B cell (primary cell): ENCODE results near the gene TRIM43B. TPM values are rescaled to one million over a fixed set of nuclear protein-coding genes. Genes with fewer than 3 reads are reported as not detected.
"Not testable (repeated sequence)": the region's sequence is repeated elsewhere in the genome, so short reads cannot be mapped to it uniquely, and the experiment has no call there.

Experiments
- ATAC-seq: fragments of 200-7000 bp; cut with Tn5 transposase; one replicate; pipeline ENCODE4 v1.10.0; 2021; ENCODE audit warnings: low read depth, mild to moderate bottlenecking, moderate number of reproducible peaks, moderate library complexity
- CTCF ChIA-PET: fragments of 350-600 bp; sonication (Branson Sonifier 250); formaldehyde crosslinking; loops from one replicate; lab custom pipeline; 2021; ENCODE audit warnings: antibody characterized with exemption, inconsistent platforms; lab: Charles Lee
- POLR2A ChIA-PET: fragments of 350-600 bp; sonication (Branson Sonifier 250); formaldehyde crosslinking; loops from one replicate; lab custom pipeline; 2021; ENCODE audit warnings: antibody characterized with exemption; lab: Charles Lee
- DNase-seq: peaks from one replicate; pipeline ENCODE4 v3.0.0; 2013
- H2AFZ ChIP-seq: 2 replicates; pipeline ENCODE4 v1.6.1; 2012; ENCODE audit warnings: mild to moderate bottlenecking, low read depth, low read length; ENCODE audit not compliant: insufficient read depth, poor library complexity, severe bottlenecking
- H3K27ac ChIP-seq, 2 donors: 1 replicate in 1 of 2; 2 replicates in 1 of 2; pipeline ENCODE4 v1.5.1; 2012 to 2013; ENCODE audit warnings: low read length in 2 of 2, mild to moderate bottlenecking in 2 of 2, moderate library complexity in 1 of 2
- H3K27me3 ChIP-seq, 4 experiments: fragments of 200-600 bp in 1 of 4; sonication (generic) in 1 of 4; replicated peaks in 1 of 4; 1 replicate in 2 of 4; 2 replicates in 2 of 4; pipeline versions ENCODE4 v1.6.1 to v1.7.0; 2013 to 2016; ENCODE audit warnings: low read length in 3 of 4, mild to moderate bottlenecking in 2 of 4, mixed read lengths in 1 of 4, moderate library complexity in 1 of 4; ENCODE audit not compliant: insufficient read depth in 4 of 4, control insufficient read depth in 3 of 4; ENCODE audit errors: control extremely low read depth in 1 of 4
- H3K36me3 ChIP-seq, 2 experiments: replicated peaks in 1 of 2; 1 replicate in 1 of 2; 2 replicates in 1 of 2; pipeline versions ENCODE4 v1.6.1 to v1.7.1; 2013; ENCODE audit warnings: low read length in 1 of 2; ENCODE audit not compliant: insufficient read depth in 2 of 2, control insufficient read depth in 1 of 2; ENCODE audit errors: control extremely low read depth in 1 of 2, extremely low read depth in 1 of 2
- H3K4me1 ChIP-seq, 2 donors: fragments of 200-600 bp in 1 of 2; sonication (generic) in 1 of 2; 1 replicate in 1 of 2; 2 replicates in 1 of 2; pipeline versions ENCODE4 v1.5.1 to v1.6.1; 2013 to 2017; ENCODE audit warnings: low read length in 2 of 2; ENCODE audit not compliant: control insufficient read depth in 2 of 2, insufficient read depth in 2 of 2
- H3K4me2 ChIP-seq: replicated peaks from 2 replicates; pipeline ENCODE3; 2012; ENCODE audit warnings: mild to moderate bottlenecking, low read depth, low read length; ENCODE audit not compliant: poor library complexity, severe bottlenecking
- H3K4me3 ChIP-seq, 5 experiments: fragments of 200-600 bp in 1 of 5; sonication (generic) in 1 of 5; 1 replicate in 3 of 5; 2 replicates in 2 of 5; pipeline versions ENCODE4 v1.5.1 to v1.7.0; 2011 to 2016; ENCODE audit warnings: low read length in 4 of 5, mild to moderate bottlenecking in 4 of 5, low read depth in 2 of 5, control low read depth in 1 of 5, moderate library complexity in 1 of 5; ENCODE audit not compliant: insufficient read depth in 1 of 5; ENCODE audit errors: control extremely low read depth in 1 of 5, extremely low read depth in 1 of 5
- H3K79me2 ChIP-seq: fragments of 200-600 bp; sonication (generic); one replicate; pipeline ENCODE4 v1.6.0; 2016; ENCODE audit warnings: low read length; ENCODE audit not compliant: control insufficient read depth, insufficient read depth
- H3K9ac ChIP-seq: fragments of 200-600 bp; sonication (generic); 2 replicates; pipeline ENCODE4 v1.6.1; 2017; ENCODE audit warnings: mild to moderate bottlenecking, low read length, moderate library complexity
- H3K9me3 ChIP-seq, 3 donors: one replicate each; pipeline versions ENCODE4 v1.6.1 to v1.7.1; 2013; ENCODE audit warnings: low read length in 2 of 3; ENCODE audit not compliant: control insufficient read depth in 2 of 3, insufficient read depth in 1 of 3; ENCODE audit errors: control extremely low read depth in 1 of 3
- H4K20me1 ChIP-seq: 2 replicates; pipeline ENCODE4 v1.6.0; 2012; ENCODE audit warnings: mild to moderate bottlenecking, low read length; ENCODE audit not compliant: insufficient read depth, control insufficient read depth, poor library complexity, severe bottlenecking
- H3K27ac Mint-ChIP-seq: one replicate; pipeline ENCODE4 v1.8.0; 2021; ENCODE audit warnings: mixed read lengths
- H3K27me3 Mint-ChIP-seq: one replicate; pipeline ENCODE4 v1.8.0; 2021; ENCODE audit warnings: mixed read lengths
- H3K4me1 Mint-ChIP-seq: one replicate; pipeline ENCODE4 v1.8.0; 2021; ENCODE audit warnings: mixed read lengths
- H3K4me3 Mint-ChIP-seq: one replicate; pipeline ENCODE4 v1.8.0; 2021; ENCODE audit warnings: mixed read lengths
- H3K9me3 Mint-ChIP-seq: one replicate; pipeline ENCODE4 v1.8.0; 2022; ENCODE audit warnings: mixed read lengths; ENCODE audit not compliant: insufficient read depth
- CTCF ChIP-seq: fragments of 200-600 bp; IDR thresholded peaks from one replicate; pipeline ENCODE4 v1.8.0; 2022; ENCODE audit warnings: antibody characterized with exemption, mild to moderate bottlenecking
- EZH2 ChIP-seq: IDR thresholded peaks from 2 replicates; pipeline ENCODE4 v1.6.1; 2012; ENCODE audit warnings: borderline replicate concordance, low read depth, mild to moderate bottlenecking, moderate library complexity, low read length; ENCODE audit not compliant: insufficient read depth, poor library complexity, severe bottlenecking
- WGBS: methylation state at CpG from one replicate; pipeline ENCODE4 v1.1.5; 2013; ENCODE audit warnings: missing lambda C conversion rate; ENCODE audit not compliant: insufficient coverage; 5-methylcytosine and 5-hydroxymethylcytosine counted together
- intact Hi-C: fragments of 100-400 bp; cut with micrococcal nuclease; formaldehyde crosslinking; loops from one replicate; pipeline ENCODE4 v1.10.0; 2022
- polyA plus RNA-seq: library from polyadenylated mRNA; depleted of rRNA; stranded (reverse); fragments of >200 nt; gene quantifications from 2 replicates; pipeline ENCODE4 v1.2.3, GENCODE V29; 2012
- total RNA-seq, 2 donors: library from RNA; stranded (reverse); fragments of 120-200 nt in 1 of 2; gene quantifications; 1 replicate in 1 of 2; 2 replicates in 1 of 2; pipeline versions ENCODE4 v1.2.3 to v1.2.4, GENCODE V29; 2013 to 2022

The TRIM43B gene
- total and polyA plus RNA-seq, 2 donors (not counting 1 experiment from before 2014, with no cell fraction given): not detected

- Histone ChIP-seq H3K36me3 (no peaks in the 10 kb centered on the region), H3K9me3 (no peaks in the 10 kb centered on the region), H4K20me1 (no peaks in the 10 kb centered on the region), H3K9ac (no peak overlapping the region), H3K27me3 (no peaks in the 10 kb centered on the region), H2AFZ (no peak overlapping the region), H3K4me2 (no peak overlapping the region), H3K79me2 (no peaks in the 10 kb centered on the region), H3K27ac (no peak overlapping the region), H3K4me1 (no peaks in the 10 kb centered on the region), H3K4me3 (no peak overlapping the region)
- CTCF ChIA-PET: no interaction called here
- POLR2A ChIA-PET: no interaction called here
- 85% methylated on average over 4 of the region's 6 CpGs for WGBS
- DNase-seq: no peak
- no peak for ATAC-seq
- Mint-ChIP-seq H3K4me1 (no peaks in the 10 kb centered on the region), H3K27me3 (peaks cover 10% of the 10 kb centered on the region), H3K9me3 (no peaks in the 10 kb centered on the region), H3K27ac (no peak overlapping the region), H3K4me3 (no peak overlapping the region)
- intact Hi-C loops: no loop called here
- TF ChIP-seq EZH2 (no peak), CTCF (no peak)
Measured at GRCh38 chr2:95514718-95515117, 30.2 kb upstream of the TRIM43B start.

DNA sequence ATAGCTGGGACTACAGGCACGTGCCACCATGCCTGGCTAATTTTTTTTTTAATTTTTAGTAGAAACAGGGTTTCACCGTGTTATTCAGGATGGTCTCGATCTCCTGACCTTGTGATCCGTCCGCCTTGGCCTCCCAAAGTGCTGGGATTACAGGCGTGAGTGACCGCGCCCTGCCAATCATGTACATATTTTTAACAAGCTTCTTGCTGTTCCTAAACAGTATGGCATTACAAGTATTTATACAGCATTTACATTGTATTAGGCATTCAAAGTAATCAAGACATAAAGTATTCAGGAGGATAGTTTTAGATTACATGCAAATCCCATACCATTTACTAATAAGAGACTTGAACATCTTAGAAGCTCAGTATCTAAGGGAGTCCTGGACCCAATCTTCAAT lies 29.7 kb upstream of the TRIM43B start:
- H4K20me1 ChIP-seq, DNase-seq, H3K9ac ChIP-seq, H3K27me3 ChIP-seq, H3K27ac ChIP-seq, CTCF ChIA-PET, H3K27ac Mint-ChIP-seq, ATAC-seq, H3K4me2 ChIP-seq, H3K9me3 ChIP-seq, H3K4me3 ChIP-seq, H3K9me3 Mint-ChIP-seq, H3K4me1 Mint-ChIP-seq, H3K79me2 ChIP-seq, H2AFZ ChIP-seq, H3K4me3 Mint-ChIP-seq, H3K36me3 ChIP-seq, POLR2A ChIA-PET, H3K4me1 ChIP-seq, intact Hi-C loops: not testable (repeated sequence)
- peaks cover 10% of the 10 kb centered on the region for H3K27me3 Mint-ChIP-seq
- WGBS: no CpG with 5 or more reads among the region's 8 CpGs
